HG02610 (cell line): ENCODE measurements around the gene RAPGEF6.
"Not testable (repeated sequence)": the region's sequence is repeated elsewhere in the genome, so short reads cannot be mapped to it uniquely, and the experiment has no call there.

Experiments
- ATAC-seq: cut with Tn5 transposase; IDR thresholded peaks from one replicate; pipeline ENCODE4 v1.9.1; 2021; ENCODE audit warnings: mild to moderate bottlenecking, moderate library complexity; ENCODE audit not compliant: unreplicated experiment

Gene RAPGEF6

GRCh38 chr5:131436081-131436480, 198.9 kb downstream of the RAPGEF6 start:
- no peak for ATAC-seq

DNA sequence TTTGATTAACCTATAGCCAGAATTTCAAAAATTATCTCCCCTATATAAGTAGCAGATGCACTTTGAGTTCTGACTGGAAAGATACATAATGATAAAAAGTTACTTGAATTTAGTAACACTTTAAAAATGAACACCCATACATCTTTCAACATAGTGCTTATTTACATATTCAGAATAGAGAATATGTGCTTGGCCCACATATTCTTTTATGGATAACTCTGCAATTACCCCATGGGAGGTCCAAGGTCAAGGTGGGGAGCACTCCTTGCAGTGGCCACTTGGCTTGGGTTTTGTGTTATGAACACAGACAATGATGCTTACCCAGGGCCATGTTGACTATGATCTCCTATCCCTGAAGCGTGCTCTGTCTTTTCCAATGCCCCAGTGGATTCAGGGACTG, 201.9 kb downstream of the RAPGEF6 start:
- ATAC-seq: no peak

DNA sequence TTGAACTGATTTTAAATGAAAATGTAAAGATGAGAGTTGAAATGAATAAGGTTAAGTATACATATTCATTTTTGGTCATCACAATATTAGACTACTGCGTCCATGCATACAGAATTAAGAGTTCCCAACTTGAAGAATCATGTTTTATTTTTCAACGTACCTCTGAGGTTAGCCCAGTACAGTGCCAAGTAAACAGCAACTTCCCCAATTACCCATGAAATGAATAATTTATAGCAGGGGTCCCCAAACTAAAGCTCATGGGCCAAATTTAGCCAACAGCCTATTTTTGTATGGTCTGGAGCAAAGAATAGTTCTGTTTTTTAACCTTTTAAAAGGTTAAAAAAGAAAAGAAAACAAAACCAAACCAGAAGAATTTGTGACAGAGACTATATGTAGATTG, 203.2 kb downstream of the RAPGEF6 start:
- ATAC-seq: no peak

- ATAC-seq: no peak
Observed at GRCh38 chr5:131430794-131431193, 204.2 kb downstream of the RAPGEF6 start.

DNA sequence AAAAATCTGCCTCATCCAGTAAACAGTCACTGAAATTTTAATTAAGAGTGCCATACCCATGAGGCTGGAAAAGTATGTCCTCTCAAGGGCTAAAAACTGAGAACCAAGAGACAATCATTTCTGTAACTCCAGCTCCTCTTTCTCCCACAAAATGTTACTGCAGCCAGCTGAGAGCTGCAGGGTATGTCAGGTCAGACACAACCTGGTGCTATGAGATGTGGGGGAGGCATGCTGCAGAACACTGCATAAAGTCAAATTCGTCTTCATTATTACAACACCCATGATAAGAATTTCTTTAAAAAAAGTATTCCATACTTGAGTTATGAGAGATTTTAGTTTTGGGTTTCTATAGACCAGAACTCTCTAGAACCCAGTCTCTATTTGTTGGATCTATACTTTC, 209.0 kb downstream of the RAPGEF6 start:
- ATAC-seq: no peak

DNA sequence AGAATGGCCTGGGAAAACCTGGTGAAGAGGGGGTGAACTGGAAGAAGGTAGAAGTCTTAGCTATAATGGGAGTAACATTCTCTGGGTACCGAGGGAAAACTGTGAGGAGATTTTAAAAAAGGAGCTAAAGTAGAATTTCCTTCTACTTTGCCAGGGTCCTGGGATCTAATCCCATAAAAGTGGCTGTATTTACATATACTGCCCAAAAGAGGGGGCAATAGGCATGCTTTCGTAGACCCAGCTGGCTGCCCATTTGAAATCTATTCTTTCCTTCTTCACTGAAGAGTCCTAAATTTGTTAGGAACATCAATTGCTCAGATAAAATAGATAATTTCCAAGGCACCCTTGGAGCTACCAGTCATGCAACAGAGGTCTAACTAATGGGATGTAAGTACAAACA, 212.0 kb downstream of the RAPGEF6 start:
- no peak for ATAC-seq

DNA sequence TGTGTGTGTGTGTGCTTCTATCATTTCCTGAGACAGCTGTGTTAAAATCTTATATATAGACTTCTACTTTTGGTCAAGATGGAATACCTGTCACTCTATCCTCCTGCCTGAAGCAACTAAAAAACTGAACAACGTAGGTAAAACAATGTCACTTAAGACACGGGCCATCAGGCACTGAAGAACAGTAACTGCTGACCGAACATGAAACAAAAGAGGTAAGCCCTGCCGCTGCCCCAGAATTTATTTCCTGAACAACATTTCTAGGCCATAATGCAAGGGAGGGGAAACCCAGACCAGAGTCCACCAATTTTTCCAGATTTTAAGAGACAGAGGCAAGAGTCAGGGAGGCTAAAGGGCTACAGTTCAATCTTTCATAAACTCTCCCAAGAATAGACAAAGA, 215.2 kb downstream of the RAPGEF6 start:
- ATAC-seq: no peak

- no peak for ATAC-seq
Observed at GRCh38 chr5:131418846-131419245, 216.2 kb downstream of the RAPGEF6 start.

GRCh38 chr5:131417240-131417869, 217.7 kb downstream of the RAPGEF6 start:
- ATAC-seq: peak; percentile 33

DNA sequence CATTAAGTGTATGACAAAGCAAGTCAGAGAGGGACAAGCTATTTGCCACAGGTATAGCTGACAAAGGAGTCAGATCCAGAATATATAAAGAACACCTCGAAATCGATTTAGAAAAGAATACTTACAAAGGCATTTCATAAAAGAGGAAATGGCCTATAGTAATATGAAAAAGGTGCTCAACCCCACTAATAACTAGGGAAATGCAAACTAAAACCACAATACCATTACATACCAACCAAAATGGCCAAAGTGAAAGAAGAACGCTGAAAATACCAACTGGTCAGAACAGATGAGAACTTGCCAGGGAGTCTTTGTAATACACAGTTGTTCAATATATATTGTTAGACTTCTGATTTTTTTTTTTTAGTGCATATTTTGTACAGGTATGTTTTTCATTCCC, 218.3 kb downstream of the RAPGEF6 start:
- peak; percentile 79 for ATAC-seq

- ATAC-seq: peak; percentile 58
Observed at GRCh38 chr5:131413605-131414559, 221.1 kb downstream of the RAPGEF6 start.

- no peak for ATAC-seq
Observed at GRCh38 chr5:131406975-131407638, 227.9 kb downstream of the RAPGEF6 start.

- no peak for ATAC-seq
Observed at GRCh38 chr5:131406076-131406475, 229.0 kb downstream of the RAPGEF6 start.

GRCh38 chr5:131405674-131406073, 229.4 kb downstream of the RAPGEF6 start:
- ATAC-seq: no peak

DNA sequence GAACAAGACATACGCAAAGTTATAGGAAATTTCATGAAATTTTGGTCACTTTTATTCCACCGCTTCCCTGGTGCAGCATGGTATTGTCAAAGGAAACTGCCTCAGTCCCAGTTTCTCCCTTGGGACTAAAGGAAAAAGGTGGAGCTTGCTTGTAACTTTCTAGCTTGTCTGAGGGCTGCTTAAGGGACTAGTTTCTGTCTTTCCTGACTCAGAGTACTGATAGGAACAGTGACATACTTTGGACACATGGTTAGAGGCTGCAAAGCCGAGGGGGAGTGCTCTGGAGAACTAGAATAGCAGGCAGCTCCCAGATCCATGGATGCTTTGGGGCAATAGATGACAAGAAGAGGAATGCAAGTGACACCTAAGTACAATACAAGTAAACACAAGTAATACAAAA, 234.4 kb downstream of the RAPGEF6 start:
- ATAC-seq: no peak

DNA sequence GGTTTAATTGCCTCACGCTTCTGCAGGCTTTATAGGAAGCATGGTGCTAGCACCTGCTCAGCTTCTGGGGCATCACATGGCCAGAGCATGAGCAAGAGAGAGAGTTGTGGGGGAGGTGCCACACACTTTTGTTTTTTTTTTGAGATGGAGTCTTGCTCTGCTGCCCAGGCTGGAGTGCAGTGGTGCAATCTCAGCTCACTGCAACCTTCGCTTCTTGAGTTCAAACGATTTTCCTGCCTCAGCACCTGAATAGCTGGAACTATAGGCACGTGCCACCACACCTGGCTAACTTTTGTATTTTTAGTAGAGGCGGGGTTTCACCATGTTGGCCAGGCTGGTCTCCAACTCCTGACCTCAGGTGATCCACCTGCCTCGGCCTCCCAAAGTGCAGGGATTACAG, 236.0 kb downstream of the RAPGEF6 start:
- not testable (repeated sequence) for ATAC-seq

- no peak for ATAC-seq
Observed at GRCh38 chr5:131396630-131397273, 238.3 kb downstream of the RAPGEF6 start.

DNA sequence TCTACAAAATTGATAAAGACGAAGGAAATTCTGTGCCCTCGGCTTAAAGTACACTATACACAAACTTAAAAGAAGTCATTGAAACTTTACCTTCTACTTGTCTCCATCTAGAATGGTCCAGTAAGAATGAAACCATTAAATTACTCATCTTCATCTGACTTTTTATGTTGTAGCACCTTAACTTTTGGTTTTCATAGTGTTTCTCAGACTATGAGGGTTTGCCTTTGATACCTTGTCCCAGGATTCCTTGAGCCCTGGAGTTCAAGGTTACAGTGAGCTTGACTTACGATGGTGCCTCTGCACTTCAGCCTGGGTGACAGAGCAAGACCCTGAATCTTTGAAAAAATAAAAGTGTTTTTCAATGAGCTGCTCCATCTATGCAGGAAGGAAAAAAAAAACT, 239.0 kb downstream of the RAPGEF6 start:
- ATAC-seq: peak; percentile 92

DNA sequence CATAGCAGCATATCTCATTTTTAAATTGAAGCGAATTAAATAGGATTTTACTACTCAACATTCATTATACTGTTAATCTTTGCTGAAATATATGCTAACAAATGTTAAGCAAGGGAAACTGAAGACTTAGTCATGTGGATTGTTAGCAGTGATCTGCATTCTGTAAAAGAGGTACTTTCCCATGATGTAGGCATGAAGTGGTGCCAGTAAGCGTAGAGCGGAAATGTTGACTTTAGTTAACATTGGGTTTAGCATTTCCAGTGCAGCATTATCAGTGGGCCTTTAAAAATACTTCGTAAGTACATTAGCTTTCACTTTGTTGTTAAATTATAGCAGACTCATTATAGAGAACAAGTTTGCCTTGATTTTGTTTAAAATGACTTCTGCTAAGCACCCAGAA, 240.9 kb downstream of the RAPGEF6 start:
- peak; percentile 60 for ATAC-seq

DNA sequence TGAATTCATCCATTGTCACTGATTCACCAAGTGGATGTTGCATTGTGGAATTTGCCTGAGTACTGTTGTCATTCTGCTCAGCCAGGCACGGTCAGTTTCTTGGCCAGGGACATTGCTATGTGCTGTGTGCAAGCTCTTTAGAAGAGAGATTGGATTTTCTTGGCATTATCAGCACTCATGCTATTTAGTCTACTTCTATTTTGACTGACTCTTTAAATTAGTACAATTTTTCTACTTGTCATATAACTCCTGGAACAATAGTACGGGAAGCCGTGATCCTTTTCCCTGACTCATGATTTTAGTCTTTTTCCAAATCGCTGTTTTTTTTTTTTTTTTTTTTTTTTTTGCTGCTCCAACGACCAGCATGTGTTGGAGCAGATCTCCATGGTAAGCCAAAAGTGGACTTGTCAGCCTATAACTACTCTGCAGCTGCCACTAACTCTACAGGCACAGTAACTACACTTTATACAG, 241.5 kb downstream of the RAPGEF6 start:
- ATAC-seq: no peak

GRCh38 chr5:131392466-131393095, 242.4 kb downstream of the RAPGEF6 start:
- no peak for ATAC-seq
